Measurements from ENCODE around the gene MCU. TPM values are rescaled to one million over a fixed set of nuclear protein-coding genes. Genes with fewer than 3 reads are reported as not detected.
"Not testable (repeated sequence)": the region's sequence is repeated elsewhere in the genome, so short reads cannot be mapped to it uniquely, and the experiment has no call there.

Gene MCU
- polyA plus RNA-seq, 12 donors: 86.6 to 167 (median 123) TPM; not detected in 1

DNA sequence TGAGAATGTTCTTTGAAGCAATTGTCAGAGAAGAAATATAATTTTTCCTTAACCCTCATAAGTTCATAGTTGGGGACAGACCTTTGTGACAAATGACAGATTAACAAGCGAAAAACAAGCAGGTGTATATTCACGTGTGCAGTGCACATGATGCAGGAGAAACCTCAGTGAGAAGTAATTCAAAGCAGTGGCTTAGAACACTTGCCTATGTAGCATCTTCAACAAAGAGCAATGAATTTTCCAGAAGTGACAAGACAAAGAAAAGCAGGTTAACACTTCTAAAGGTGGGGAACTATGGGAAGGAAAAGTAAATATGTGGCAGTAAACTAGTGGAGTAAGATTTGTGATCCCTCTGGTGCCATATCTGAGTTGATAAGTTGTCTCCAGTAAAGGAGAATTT is 65.8 kb downstream of the MCU start:
- no peak for DNase-seq

DNA sequence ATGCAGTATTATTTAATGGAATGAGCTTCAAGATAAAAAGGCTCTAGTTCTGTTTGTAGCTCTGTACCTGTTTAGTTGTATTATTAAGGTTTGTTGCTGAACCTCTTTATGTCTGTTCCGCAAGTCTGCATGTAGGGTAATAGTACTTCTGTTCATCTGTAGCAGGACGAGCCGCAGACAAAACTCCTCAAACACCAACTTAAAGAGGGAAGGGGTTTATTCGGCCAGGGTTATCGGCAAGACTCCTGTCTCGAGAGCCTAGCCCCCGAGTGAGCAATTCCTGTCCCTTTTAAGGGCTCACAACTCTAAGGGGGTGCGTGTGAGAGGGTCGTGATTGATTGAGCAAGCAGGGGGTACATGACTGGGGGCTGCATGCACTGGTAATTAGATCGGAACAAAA is 67.0 kb downstream of the MCU start:
- not testable (repeated sequence) for DNase-seq

DNA sequence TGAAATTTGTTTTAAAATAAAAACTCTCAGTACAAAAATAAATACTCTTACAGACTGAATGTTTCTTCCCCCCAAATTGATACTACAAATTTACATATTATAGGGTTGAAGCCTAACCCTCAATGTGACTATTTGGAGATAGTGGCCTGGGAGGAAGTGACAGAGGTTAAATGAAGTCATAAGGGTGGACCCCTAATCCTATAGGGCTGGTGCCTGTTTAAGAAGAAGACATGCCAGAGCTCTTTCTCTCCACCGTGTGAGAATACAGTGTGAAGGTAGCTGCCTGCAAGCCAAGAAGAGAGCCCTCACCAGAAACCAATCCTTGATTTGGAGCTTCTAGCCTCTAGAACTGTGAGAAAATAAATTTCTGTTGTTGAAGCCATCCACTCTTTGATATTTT is 67.6 kb downstream of the MCU start:
- DNase-seq: no peak

DNA sequence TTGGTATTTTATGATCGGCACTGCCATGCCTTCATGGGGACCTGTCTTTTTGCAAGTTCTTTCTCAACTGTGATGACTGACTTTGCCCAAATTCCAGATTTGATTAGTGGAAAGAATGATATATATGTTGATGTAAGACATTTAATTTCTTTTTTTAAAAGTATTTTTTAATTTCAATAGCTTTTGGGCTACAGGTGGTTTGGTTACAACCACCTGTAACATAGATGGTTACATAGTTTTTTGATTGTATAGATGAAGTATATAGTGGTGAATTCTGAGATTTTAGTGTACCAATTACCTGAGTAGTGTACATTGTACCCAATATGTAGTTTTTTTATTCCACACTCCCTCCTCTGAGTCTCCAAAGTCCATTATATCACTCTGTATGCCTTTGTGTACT is 69.6 kb downstream of the MCU start:
- DNase-seq: no peak

DNA sequence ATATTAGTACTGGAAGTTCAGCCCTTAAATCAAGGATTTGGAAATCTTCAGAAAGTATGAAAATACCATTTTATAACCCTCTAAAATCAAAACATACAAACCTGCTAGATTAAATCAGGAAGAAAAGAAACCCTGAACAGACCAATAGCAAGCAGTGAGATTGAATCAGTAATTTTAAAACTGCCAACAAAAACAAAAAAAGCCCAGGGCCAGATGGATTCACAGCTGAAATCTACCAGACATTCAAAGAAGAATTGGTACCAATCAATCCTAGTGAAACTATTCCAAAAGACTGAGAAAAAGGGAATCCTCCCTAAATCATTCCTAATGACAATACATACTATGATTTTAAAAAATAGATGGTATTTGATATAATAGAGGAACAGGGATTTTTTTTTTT is 70.1 kb downstream of the MCU start:
- no peak for DNase-seq

DNA sequence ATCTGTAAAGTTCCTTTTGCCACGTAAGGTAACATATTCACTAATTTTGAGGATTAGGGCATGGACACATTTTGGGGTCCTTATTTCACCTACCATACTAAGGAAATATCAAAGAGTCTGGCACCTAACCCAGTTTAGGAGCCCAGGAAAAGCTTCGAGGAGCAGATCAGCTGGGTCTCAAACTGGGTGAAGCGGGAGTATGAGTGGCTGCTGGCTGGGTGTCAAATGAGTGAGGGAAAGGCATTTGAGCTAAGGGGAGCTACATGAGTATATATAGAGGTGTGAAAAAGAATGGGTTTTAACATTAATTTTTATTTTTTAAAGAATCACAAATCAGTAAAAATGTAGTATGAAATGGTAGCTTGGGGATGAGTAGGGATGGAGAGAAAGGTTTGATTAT is 71.3 kb downstream of the MCU start:
- no peak for DNase-seq

DNA sequence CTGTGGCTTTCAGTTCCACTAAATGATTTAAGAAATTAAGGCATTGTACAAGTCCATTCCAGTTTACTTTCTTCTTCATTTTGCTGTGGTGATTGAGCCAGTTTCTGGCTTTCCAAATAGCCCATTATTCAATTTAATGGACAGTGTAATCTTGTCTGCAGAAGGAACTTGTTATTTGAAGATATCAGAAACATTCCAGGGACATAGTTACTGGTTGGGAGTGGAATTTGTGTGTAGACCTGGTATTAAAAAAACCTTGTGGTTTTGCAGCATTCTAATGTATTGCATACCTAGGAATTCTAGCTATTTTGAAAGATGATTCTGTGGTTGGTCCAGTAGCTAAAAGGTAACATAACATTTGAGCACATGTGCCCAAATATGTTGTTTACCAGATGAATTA is 72.2 kb downstream of the MCU start:
- DNase-seq: no peak

DNA sequence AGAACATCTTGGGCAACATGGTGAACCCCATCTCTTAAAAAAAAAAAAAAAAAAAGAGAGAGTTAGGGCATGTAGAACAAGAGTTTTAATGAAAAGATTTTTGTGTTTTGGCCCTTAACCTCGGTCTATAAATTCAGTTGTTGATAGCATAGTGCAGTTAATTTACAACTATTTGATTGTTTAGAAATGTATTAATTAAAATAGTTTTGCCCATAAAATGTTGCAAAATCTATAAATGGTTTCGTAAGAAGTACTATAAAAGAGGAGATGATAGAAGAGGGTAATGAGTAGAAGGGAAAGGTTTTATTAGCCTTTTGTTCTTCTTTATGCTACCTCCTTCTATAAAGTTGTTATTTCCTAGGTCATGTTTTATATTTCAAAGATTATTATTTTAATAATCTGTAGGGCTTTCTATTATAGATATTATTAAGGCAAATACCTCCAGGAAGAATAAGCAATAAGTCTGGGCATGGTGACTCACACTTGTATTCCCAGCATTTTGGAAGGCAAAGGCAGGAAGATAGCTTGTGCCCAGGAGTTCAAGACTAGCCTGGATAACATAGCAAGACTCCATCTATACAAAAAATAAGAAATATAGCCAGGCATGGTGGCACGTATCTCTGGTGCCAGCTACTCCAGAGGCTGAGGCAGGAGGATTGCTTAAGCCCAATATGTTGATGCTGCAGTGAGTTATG is 73.3 kb downstream of the MCU start:
- DNase-seq: no peak

DNA sequence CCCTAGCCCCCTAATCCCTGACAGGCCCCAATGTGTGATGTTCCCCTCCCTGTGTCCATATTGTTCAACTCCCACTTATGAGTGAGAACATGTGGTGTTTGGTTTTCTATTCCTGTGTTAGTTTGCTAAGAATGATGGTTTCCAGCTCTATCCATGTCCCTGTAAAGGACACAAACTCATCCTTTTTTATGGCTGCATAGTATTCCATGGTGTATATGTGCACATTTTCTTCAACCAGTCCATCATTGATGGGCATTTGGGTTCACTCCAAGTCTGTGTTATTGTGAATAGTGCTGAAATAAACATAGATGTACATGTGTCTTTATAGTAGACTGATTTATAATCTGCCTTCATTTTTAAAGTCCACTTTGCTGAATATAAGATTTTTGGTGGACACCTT is 79.3 kb downstream of the MCU start:
- DNase-seq: not testable (repeated sequence)

DNA sequence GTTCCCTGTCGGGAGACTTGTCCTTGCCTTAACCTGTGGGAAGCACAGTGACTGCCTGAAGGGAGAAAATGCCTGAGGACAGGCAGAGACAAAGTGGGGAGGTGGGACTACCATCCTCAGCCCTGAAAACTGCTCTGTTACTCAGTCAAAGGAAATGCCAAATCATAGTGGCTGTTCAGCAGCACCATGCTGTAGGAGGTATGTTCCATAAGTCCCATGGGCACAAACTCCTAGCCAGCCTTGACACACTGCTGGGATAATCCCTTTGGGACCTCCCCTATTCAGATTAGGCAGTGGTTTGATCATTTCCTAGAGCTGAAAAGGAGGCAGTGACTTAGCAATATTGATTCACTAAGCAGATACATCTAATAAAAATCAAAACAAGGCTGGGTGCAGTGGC is 80.1 kb downstream of the MCU start:
- DNase-seq: no peak

DNA sequence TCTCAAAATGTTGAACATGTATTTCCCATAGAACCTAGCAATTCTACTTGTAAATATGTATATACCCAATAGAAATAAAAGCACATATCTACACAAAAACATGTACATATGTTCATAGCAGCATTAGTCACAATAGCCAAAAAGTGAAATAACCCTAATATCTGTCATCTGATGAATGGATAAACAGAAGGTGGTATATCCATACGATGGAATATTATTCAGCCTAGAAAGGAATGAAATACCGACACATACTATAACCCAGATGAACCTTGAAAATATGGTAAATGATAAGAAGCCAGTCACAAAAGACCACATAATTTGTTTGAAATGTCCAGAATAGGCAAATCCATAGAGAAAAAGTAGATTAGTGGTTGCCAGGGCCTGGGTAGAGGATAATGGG is 87.9 kb downstream of the MCU start:
- DNase-seq: no peak

DNA sequence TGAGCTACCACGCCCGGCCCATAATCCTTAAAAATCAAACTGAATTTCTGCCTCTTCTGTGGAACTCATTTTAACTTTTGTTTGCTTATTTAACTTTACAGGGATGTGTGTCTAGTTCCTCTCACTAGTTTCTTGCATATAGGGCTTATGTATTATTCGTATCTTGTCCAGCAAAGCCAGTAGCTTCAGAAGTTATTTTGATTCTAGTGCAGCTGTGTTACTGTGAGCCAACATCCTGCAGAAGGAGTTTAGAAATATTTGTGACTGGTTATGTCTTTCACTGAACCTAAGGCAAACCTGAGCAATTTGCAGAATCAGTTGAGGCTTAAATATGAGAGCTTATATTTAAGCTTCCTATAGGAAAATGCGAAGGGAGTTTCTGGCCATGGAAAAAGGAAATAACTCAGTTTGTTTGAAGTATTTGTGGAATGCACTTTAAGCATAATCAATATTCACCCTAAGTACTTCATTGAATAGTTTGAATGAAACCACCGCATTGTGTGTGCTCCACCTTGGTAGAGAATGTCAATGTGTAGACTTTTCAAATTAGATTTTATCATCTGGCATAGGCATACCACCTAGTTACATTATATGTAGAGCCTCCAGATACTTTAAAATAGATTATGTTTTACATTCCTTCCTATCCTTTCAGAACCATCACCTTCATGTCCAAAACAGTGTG is 90.8 kb downstream of the MCU start:
- DNase-seq: no peak

DNA sequence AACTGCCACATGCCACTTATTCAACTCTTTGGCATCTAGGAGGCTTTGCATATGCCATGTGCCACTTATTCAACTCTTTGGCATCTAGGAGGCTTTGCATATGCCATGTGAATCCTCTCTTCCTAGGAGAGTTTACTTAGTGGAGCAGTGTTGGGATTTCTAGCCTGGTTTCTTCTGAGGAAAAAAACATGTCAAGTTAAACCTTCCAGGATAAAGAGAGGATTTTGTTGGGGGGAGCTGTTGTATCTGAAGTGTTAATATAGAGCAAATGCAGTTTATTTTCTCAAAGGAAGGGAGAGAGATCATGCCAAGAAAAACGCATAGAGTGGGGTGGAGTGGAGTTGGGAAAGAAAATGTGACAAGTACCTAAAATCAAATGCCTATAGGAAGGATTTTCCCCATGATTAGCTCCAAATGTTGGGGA is 91.5 kb downstream of the MCU start:
- DNase-seq: no peak

DNA sequence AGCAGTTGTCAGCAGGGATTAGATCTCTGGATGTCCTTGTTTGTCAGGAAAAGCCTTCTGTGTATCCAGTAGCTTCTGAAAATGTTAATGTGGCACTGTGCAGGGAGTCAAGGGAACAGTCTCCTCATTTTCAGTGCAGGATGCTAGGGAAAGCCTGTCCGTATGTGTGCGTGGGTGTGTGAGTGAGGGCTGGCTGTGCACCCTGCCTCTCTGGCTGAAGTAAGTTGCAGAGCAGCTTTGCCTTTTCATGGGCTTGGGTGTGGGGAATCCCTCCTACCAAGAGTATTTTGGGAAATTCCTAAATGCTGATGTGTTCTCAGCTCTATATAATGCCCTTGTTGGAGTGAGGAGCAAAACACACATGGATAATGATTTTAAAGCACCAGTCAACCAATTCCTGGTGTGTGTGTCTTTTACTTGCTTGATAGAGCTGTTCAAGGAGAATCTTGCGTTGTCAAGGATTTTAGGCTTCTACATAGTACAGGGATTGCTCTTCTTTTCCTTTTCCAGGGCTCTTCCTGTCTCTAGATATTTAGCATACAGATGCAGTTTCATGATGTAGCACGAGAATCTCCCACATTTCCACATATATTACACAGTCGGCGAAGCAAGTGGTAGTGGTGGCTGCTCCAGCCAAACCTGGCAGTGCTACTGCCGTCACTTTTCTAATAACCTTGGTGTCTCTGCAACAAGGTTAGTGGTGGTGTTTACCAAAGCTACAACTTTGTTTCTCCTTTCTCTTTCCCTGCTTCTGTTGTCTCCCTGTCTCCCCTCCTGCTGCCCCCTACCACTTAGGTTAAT is 92.8 kb downstream of the MCU start:
- DNase-seq: peak; percentile 84

DNA sequence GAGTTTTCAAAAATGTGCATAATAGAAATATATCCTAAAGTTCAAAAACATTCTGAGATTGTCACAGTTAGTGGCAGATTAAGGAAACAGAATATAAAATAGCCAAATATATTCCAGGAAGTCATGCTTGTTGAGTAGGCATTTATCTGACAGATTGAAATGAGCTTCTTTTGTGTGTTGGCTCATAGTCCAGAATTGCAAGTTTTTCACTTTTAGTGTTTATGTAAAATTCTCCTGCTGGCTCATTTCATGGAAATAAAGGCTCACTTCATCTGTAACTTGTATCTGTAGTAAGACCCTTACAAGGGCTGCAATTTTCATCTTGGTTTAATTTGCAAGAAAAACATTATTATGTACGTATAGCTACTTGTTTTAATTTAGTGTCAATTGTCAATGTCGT is 93.5 kb downstream of the MCU start:
- no peak for DNase-seq

DNA sequence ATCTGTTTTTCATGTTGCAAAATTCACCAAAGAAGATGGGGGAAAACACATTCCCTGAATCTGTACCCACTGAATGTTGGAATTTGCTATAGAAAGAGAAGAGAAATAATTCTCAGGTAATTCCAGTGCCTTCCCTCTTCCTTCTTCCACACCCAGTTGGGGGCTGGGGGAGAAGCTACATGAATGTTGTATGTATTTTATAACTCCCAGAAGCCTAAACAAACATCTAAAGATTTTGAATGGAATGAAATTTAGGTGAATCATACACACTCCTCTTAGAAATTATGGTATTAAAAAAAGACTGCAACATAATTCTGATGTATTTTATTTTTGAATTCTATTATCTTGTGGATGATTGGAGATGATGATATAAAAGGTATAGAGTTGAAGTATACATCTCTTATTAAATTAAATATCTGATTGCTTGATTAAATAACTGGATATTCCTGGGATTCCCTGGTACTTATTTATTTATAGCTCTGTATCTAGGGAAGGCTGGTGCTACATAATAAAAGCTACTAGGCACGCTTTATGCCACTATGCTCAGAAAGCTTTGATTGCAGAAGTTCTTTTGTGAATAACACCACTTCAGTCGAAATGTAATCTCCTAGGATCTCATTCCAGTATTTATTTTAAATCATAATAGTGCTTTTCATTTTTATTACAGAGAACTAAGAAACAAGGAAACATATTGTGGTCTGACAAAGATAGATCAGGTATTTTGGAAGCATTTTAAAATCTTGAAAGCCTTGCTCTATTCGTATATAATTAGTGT is 98.5 kb downstream of the MCU start:
- DNase-seq: no peak

DNA sequence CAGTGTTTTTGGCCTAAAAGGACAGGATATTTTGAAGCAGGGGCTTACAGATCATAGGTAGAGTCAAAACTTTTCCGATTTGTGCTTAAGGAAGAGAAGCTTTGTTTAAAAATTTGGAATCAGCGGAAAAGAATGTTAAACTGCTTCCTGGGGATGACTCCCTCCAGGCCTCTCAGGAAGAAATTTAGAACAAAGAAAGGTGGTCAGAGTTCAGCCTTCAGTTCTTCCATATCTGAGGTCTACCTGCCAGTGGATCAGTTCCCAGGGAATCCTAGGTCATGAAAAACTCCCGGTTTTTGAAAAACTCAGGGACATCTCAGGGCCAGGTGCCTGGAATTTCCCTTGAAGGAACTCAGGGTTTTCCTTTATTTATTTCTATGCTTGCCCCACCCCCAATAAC is 100.3 kb downstream of the MCU start:
- no peak for DNase-seq

DNA sequence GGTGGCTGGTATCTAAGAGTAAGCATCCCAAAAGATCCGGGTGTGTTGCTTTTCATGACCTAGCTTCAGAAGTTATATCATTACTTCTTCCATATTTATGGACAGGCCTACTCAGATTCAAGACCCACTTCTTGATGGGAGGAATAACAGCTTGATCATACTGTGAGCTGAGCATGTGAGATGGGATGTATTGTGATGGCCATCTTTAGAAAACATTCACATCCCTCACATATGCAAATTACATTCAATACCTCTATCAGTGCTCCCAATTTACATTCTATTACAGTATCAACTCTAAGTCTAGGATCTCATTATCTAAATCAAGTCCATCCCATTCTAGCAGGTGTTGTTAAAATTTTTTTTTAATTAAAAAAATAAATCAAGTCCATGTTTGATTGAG is 101.8 kb downstream of the MCU start:
- no peak for DNase-seq

DNA sequence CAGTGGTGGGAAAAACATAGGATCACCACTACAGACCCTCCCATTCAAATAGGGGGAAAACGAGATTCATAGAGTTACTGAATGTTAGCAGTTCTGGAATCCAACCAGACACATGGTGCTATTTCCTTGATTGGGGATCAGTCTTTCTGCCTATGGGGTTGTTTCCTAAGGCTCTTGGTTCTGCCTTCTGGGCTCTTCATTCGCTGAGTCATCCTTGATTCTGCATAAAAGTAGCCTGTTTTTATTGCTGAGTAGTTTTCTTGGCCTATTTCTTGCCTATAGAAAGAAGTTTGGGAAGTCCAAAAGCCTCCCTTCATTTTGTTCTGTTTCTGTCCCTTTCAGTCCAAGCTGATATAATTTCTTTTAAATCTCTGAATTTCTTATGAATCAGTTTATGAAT is 102.3 kb downstream of the MCU start:
- DNase-seq: no peak

DNA sequence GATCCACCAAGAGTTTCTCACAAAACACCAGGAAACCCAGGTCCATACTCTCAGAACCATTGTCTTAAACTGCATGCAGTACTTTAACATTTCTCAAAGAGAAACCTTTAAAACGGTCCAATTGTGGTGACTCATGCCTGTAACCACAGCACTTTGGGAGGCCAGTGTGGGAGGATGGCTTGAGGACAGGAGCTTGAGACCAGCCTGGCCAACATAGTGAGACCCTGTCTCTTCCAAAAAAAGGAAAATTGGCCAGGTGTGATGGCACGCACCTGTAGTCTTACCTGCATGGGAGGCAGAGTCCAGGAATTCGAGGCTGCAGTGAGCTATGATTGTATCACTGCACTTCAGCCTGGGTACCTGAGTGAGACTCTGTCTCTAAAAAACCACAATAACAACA is 104.1 kb downstream of the MCU start:
- no peak for DNase-seq

DNA sequence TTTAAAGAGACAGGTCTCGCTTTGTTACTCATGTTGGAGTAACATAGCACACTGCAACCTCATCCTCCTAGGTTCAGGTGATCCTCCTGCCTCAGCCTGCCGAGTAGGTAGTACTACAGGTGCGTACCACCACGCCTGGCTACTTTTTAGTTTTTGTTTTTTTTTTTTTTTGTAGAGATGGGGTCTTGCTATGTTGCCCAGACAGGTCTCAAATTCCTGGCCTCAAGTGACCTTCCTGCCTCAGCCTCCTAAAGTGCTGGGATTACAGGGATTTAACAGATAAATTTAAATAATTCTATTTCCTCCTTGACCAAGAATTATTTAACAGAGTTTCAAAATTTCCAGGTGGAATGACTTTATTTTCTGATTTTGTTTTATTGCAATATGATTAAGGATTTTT is 104.6 kb downstream of the MCU start:
- no peak for DNase-seq
